EL (cell line): ENCODE measurements around the gene COMP.
A peak's percentile ranks its signal among the peaks of the same experiment; 100 is the strongest.

ENCODE experiments used
- DNase-seq: peaks from one replicate; pipeline ENCODE4 v3.0.0-alpha.2; 2016

The COMP gene

GRCh38 chr19:18803550-18804138, 12.5 kb upstream of the COMP start:
- DNase-seq, result no peak

- no peak for DNase-seq
These were observed 11.2 kb upstream of the COMP start for GRCh38 chr19:18802354-18802753.

GRCh38 chr19:18800636-18801035, 9.5 kb upstream of the COMP start:
- no peak for DNase-seq

GRCh38 chr19:18800079-18800478, 9.0 kb upstream of the COMP start:
- DNase-seq, result no peak

GRCh38 chr19:18799389-18799970, 8.4 kb upstream of the COMP start:
- DNase-seq, result no peak

DNA sequence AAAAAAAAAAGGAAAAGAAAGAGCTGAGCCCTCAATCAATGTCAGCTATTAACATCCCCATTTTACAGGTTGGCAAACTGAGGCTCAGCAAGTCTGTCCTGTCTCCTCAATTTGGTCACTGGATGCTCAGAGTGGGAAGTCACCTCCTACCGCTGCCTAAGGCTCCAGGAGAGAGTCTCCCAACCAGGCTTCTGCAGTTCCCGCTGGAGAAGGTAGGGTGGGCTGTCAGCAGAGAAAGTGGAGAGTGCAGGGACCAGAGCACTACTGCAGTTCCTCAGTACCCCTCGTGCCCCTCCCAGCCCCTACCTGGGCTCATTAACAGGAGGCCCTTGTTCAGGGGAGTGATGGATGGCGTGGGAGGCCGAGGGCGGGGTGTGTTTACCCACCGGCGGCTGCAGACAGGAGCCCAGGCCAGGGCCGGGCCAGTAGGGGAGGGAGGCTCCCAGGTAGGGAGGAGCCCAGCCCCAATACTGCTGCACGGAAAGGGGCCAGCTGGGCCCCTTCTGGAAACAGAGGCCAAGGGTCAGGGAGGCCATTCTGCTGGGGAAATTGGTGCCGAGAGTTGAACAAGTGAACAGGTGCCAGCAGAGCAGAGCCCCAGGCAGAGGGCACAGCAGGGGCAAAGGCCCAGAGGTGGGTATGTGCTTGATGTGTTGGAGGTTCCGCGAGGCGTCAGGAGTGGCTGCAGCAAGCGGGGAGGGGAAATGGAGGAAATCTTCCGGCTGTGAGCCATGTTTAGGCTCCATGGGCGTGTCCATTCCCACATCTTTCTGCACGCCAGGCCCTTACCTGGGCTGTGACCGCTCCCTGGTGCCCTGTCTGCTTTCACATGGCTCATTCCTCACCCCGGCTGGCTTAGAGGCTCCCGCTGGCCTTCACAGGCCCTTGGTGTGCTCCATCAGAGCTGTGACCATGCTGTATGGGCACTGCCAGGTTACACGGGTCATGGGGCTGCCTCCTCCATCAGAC, 7.6 kb upstream of the COMP start:
- DNase-seq, result no peak

DNA sequence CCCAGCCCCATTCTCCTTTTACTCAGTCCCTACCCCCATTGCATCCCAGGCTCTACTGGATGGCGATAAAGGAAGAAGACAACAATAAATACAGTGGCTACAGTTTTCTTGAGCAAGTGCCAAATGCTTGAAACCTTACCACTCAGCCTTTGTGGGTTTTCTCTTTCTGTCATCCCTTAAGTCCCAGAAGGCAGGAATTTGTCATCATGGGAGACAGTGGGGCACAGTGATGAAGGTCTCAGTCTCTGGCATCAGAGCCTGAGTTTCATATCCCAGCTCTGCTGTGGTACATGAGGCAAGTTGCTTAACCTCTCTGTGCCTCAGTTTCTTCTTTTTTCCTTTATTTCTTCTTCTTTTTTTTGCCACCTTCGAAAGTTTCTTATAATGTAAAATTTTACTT, 5.1 kb upstream of the COMP start:
- no peak for DNase-seq

- no peak for DNase-seq
These were observed 4.4 kb upstream of the COMP start for GRCh38 chr19:18795540-18795939.

GRCh38 chr19:18794692-18795091, 3.6 kb upstream of the COMP start:
- no peak for DNase-seq

GRCh38 chr19:18794029-18794313, 2.9 kb upstream of the COMP start:
- DNase-seq, result no peak

GRCh38 chr19:18793144-18794028, 2.3 kb upstream of the COMP start:
- no peak for DNase-seq

- DNase-seq, result no peak
These were observed 1.6 kb upstream of the COMP start for GRCh38 chr19:18792661-18793060.

- DNase-seq, result no peak
These were observed 192 bp upstream of the COMP start for GRCh38 chr19:18791315-18791678.

GRCh38 chr19:18789883-18790565, 1.1 kb downstream of the COMP start:
- peak; percentile 36 for DNase-seq

GRCh38 chr19:18789422-18789869, 1.7 kb downstream of the COMP start:
- no peak for DNase-seq

- no peak for DNase-seq
These were observed 2.3 kb downstream of the COMP start for GRCh38 chr19:18788529-18789421.

- DNase-seq, result peak; percentile 60
These were observed 5.7 kb downstream of the COMP start for GRCh38 chr19:18785179-18786124.

- DNase-seq, result no peak
These were observed 6.4 kb downstream of the COMP start for GRCh38 chr19:18784786-18785120.

DNA sequence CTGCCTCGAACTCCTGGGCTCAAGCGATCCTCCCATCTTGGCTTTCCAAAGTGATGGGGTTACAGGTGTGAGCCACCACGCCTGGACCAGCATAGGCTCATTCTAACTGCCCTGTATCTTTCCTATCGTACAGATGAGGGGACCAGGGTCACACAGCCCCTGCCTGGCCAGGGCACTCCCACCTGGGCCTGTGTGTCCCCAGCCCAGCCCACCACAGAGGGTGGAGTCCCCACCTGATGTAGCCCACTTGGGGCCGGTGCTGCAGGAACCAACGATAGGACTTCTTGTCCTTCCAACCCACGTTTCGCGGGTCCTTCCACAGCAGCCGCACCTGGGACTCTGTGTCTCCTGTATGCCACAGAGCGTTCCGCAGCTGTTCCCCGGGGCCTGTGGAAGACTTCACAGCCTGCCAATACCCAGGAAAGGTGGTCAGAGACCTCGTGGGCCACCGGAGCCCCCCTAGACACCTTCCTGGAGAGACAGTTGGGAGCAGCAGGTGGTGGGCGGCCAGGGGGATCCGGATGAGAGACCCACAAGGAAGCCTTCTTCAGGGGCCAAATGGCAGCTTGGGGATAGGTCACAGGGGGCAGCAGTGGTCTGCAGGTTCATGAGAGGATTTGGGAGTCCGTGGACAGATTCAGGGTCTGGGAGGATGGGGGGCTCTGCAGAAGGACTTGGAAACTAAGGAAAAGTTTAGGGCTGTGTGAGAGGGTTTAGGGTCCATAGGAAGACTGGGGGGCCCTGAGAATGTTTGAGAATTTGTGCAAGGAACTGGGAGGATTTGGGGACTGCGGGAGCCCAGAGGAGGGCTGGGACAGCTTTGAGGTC, 6.9 kb downstream of the COMP start:
- no peak for DNase-seq
